ENCODE data around the gene TTC3.

GRCh38 chr21:37045556-37045955 is 27.5 kb upstream of the TTC3 start:
- TF ChIP-seq POLR2AphosphoS5 (IDR thresholded peaks at IDR 0.05; ENCODE audit: borderline replicate concordance, low read depth, low read length) (no peak), EZH2 (IDR thresholded peaks at IDR 0.05) (no peak), FOXP2 (optimal IDR thresholded peaks at IDR 0.05; ENCODE audit: control extremely low read depth, extremely low read length, insufficient read depth) (no peak)
